ENCODE data around the gene IPMK.

GRCh38 chr10:58173391-58173790, 94.3 kb downstream of the IPMK start:
- no peak for TF ChIP-seq MAX (CRISPR knock-in tag; IDR thresholded peaks at IDR 0.05)
- TF ChIP-seq CTCF (IDR thresholded peaks at IDR 0.05) = no peak
- TF ChIP-seq ELF4 (CRISPR knock-in tag; IDR thresholded peaks at IDR 0.05; ENCODE audit: low read depth) = no peak
- no peak for TF ChIP-seq FOXK1 (CRISPR knock-in tag; IDR thresholded peaks at IDR 0.05)
- no peak for TF ChIP-seq ZNF423 (CRISPR knock-in tag; IDR thresholded peaks at IDR 0.05)
- no peak for TF ChIP-seq KAT7 (CRISPR knock-in tag; IDR thresholded peaks at IDR 0.05; ENCODE audit: borderline replicate concordance)

All from WTC11 (cell line).